Breast epithelium (tissue), 4 donors: ENCODE results near the gene CPA2. TPM values are rescaled to one million over a fixed set of nuclear protein-coding genes. Genes with fewer than 3 reads are reported as not detected.

Experiments used
- DNase-seq, 2 donors: peaks; one replicate each; pipeline ENCODE4 v3.0.0-alpha.2; 2019; ENCODE audit warnings: low spot score in 2 of 2
- H3K27ac ChIP-seq, 2 donors: fragments of 200-600 bp; sonication (generic) in 1 of 2; one replicate each; pipeline ENCODE4 v1.5.1; 2016 to 2019; ENCODE audit warnings: mild to moderate bottlenecking in 1 of 2
- H3K27me3 ChIP-seq, 2 donors: fragments of 200-600 bp; sonication (generic) in 1 of 2; one replicate each; pipeline versions ENCODE4 v1.5.1 to v1.6.0; 2017 to 2019; ENCODE audit warnings: control low read depth in 1 of 2, mild to moderate bottlenecking in 1 of 2
- H3K36me3 ChIP-seq: fragments of 200-600 bp; one replicate; pipeline ENCODE4 v1.5.1; 2019
- H3K4me1 ChIP-seq, 2 donors: fragments of 200-600 bp; sonication (generic); one replicate each; pipeline ENCODE4 v1.5.1; 2016 to 2019; ENCODE audit warnings: control low read depth in 1 of 2
- H3K4me3 ChIP-seq, 3 donors: fragments of 200-600 bp; sonication (generic); 1 replicate in 2 of 3; 2 replicates in 1 of 3; pipeline ENCODE4 v1.5.1; 2016 to 2019; ENCODE audit warnings: mild to moderate bottlenecking in 3 of 3, moderate library complexity in 2 of 3
- H3K9me3 ChIP-seq, 2 donors: fragments of 200-600 bp; sonication (generic) in 1 of 2; one replicate each; pipeline ENCODE4 v1.5.1; 2016 to 2019; ENCODE audit warnings: control low read depth in 1 of 2
- CTCF ChIP-seq, 3 donors: fragments of 450-650 bp; IDR thresholded peaks; one replicate each; pipeline ENCODE4 v1.5.1; 2016 to 2017; ENCODE audit warnings: antibody characterized with exemption in 3 of 3, mild to moderate bottlenecking in 3 of 3, moderate library complexity in 3 of 3
- POLR2A ChIP-seq: fragments of 450-650 bp; IDR thresholded peaks from one replicate; pipeline ENCODE4 v1.6.1; 2016; ENCODE audit warnings: antibody characterized with exemption, mild to moderate bottlenecking, moderate library complexity
- POLR2AphosphoS5 ChIP-seq, 3 donors: sonication (generic); formaldehyde crosslinking; IDR thresholded peaks; one replicate each; pipeline ENCODE4 v1.6.1; 2017; ENCODE audit warnings: antibody characterized with exemption in 3 of 3
- intact Hi-C: fragments of 100-400 bp; cut with DNase I; formaldehyde crosslinking; loops from one replicate; pipeline ENCODE4 v1.15.1; 2023; ENCODE audit warnings: low total_unique reads
- total RNA-seq, 3 donors: library from RNA; depleted of rRNA; stranded (reverse); fragments of >200 nt; gene quantifications; one replicate each; pipeline ENCODE4 v1.1.0, GENCODE V29; 2016

The CPA2 gene
- total RNA-seq, 3 donors from 2014 or later, result not detected

DNA sequence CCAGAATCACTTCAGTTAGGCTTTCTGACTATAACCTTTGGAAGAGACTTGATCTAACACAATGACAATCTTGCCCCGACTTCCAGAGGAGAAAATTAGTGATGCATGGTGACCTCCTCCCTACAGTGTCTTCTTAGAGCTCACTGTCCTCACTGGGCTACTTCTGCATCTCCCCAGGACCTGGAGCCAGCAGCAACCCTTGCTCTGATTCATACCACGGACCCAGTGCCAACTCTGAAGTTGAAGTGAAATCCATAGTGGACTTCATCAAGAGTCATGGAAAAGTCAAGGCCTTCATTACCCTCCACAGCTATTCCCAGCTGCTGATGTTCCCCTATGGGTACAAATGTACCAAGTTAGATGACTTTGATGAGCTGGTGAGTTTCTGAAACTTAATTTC lies 12.6 kb downstream of the CPA2 start:
- no peaks in the 10 kb centered on the region for H3K27me3 ChIP-seq
- no peaks in the 10 kb centered on the region for H3K9me3 ChIP-seq
- no peak for DNase-seq
- intact Hi-C loops, result no loop called here
- TF ChIP-seq POLR2AphosphoS5 (IDR thresholded peaks at IDR 0.05) (no peak), CTCF (IDR thresholded peaks at IDR 0.05) (no peak), POLR2A (no peak)
- H3K27ac ChIP-seq, result no peak overlapping the region
- H3K4me1 ChIP-seq, result no peaks in the 10 kb centered on the region
- no peaks in the 10 kb centered on the region for H3K36me3 ChIP-seq
- H3K4me3 ChIP-seq, result no peak overlapping the region

- Histone ChIP-seq H3K4me3 (no peak overlapping the region), H3K27me3 (no peaks in the 10 kb centered on the region), H3K9me3 (no peaks in the 10 kb centered on the region), H3K4me1 (no peaks in the 10 kb centered on the region), H3K36me3 (no peaks in the 10 kb centered on the region), H3K27ac (no peak overlapping the region)
- DNase-seq, result no peak
- no peak for TF ChIP-seq CTCF (IDR thresholded peaks at IDR 0.05)
- no peak for TF ChIP-seq POLR2AphosphoS5 (IDR thresholded peaks at IDR 0.05)
- TF ChIP-seq POLR2A, result no peak
- intact Hi-C loops, result no loop called here
Measured at GRCh38 chr7:130279906-130280305, 13.2 kb downstream of the CPA2 start.

GRCh38 chr7:130281260-130281659 lies 14.6 kb downstream of the CPA2 start:
- H3K27me3 ChIP-seq, result no peaks in the 10 kb centered on the region
- H3K9me3 ChIP-seq, result no peaks in the 10 kb centered on the region
- H3K4me3 ChIP-seq, result no peak overlapping the region
- DNase-seq, result no peak
- no peak overlapping the region for H3K27ac ChIP-seq
- no peaks in the 10 kb centered on the region for H3K4me1 ChIP-seq
- no peaks in the 10 kb centered on the region for H3K36me3 ChIP-seq
- intact Hi-C loops, result no loop called here
- TF ChIP-seq POLR2A (no peak), POLR2AphosphoS5 (IDR thresholded peaks at IDR 0.05) (no peak), CTCF (IDR thresholded peaks at IDR 0.05) (no peak)

DNA sequence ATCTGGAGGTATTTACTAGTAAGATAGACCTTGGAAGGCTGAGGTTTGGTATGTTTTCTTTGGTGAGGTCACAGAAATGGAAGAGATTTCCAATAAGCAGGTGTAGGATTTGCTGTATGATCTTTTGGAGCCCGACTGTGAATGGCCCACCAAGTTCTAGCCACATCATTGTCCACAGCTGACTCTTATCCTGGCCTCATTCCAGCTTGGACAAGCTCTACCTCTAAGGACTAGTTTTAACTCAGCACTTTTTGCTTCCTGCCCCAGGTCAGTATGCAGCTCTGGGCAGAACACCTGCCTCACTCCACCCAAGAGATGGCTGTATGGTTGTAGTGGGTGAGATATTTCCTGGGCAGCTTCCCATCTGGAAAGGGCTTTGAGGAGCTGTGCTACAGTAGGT lies 20.2 kb downstream of the CPA2 start:
- no peaks in the 10 kb centered on the region for H3K36me3 ChIP-seq
- DNase-seq, result no peak
- intact Hi-C loops, result no loop called here

DNA sequence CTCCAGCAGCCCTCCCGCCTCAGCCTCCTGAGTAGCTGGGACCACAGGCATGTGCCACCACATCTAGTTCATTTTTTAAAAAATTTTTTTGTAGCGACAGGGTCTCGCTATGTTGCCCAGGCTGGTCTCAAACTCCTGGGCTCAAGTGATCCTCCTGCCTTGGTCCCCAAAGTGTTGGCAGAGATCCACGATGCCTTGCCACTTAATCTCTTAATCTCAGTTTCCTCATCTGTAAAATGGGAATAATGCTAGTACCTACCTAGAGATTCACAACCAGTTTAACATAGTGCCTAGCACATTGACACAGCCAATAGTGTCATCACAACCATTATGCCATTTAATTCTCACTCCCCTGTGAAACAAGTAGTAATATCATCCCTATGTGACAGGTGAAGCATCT lies 21.5 kb downstream of the CPA2 start:
- H3K27ac ChIP-seq, result no peak overlapping the region
- TF ChIP-seq POLR2AphosphoS5 (IDR thresholded peaks at IDR 0.05), result no peak
- no peak for TF ChIP-seq CTCF (IDR thresholded peaks at IDR 0.05)
- no peak for TF ChIP-seq POLR2A

More for the DNA sequence above, 20.2 kb downstream of the CPA2 start:
- TF ChIP-seq CTCF (IDR thresholded peaks at IDR 0.05) (no peak), POLR2AphosphoS5 (IDR thresholded peaks at IDR 0.05) (no peak), POLR2A (no peak)
- Histone ChIP-seq H3K27me3 (no peaks in the 10 kb centered on the region), H3K4me1 (no peaks in the 10 kb centered on the region), H3K27ac (no peak overlapping the region), H3K4me3 (no peak overlapping the region), H3K9me3 (no peaks in the 10 kb centered on the region)

More for the DNA sequence above, 21.5 kb downstream of the CPA2 start:
- intact Hi-C loops, result no loop called here
- H3K36me3 ChIP-seq, result no peaks in the 10 kb centered on the region
- no peaks in the 10 kb centered on the region for H3K27me3 ChIP-seq
- H3K9me3 ChIP-seq, result no peaks in the 10 kb centered on the region
- no peak overlapping the region for H3K4me3 ChIP-seq
- DNase-seq, result no peak
- no peaks in the 10 kb centered on the region for H3K4me1 ChIP-seq
